Medulla oblongata (tissue), 1 donor: ENCODE measurements around the gene RBL2.
"Not testable (repeated sequence)": the region's sequence is repeated elsewhere in the genome, so short reads cannot be mapped to it uniquely, and the experiment has no call there.

Source experiments
- DNase-seq: peaks from one replicate; pipeline ENCODE4 v3.0.0-alpha.2; 2015; ENCODE audit errors: extremely low spot score

Gene RBL2, protein sequence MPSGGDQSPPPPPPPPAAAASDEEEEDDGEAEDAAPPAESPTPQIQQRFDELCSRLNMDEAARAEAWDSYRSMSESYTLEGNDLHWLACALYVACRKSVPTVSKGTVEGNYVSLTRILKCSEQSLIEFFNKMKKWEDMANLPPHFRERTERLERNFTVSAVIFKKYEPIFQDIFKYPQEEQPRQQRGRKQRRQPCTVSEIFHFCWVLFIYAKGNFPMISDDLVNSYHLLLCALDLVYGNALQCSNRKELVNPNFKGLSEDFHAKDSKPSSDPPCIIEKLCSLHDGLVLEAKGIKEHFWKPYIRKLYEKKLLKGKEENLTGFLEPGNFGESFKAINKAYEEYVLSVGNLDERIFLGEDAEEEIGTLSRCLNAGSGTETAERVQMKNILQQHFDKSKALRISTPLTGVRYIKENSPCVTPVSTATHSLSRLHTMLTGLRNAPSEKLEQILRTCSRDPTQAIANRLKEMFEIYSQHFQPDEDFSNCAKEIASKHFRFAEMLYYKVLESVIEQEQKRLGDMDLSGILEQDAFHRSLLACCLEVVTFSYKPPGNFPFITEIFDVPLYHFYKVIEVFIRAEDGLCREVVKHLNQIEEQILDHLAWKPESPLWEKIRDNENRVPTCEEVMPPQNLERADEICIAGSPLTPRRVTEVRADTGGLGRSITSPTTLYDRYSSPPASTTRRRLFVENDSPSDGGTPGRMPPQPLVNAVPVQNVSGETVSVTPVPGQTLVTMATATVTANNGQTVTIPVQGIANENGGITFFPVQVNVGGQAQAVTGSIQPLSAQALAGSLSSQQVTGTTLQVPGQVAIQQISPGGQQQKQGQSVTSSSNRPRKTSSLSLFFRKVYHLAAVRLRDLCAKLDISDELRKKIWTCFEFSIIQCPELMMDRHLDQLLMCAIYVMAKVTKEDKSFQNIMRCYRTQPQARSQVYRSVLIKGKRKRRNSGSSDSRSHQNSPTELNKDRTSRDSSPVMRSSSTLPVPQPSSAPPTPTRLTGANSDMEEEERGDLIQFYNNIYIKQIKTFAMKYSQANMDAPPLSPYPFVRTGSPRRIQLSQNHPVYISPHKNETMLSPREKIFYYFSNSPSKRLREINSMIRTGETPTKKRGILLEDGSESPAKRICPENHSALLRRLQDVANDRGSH

DNA sequence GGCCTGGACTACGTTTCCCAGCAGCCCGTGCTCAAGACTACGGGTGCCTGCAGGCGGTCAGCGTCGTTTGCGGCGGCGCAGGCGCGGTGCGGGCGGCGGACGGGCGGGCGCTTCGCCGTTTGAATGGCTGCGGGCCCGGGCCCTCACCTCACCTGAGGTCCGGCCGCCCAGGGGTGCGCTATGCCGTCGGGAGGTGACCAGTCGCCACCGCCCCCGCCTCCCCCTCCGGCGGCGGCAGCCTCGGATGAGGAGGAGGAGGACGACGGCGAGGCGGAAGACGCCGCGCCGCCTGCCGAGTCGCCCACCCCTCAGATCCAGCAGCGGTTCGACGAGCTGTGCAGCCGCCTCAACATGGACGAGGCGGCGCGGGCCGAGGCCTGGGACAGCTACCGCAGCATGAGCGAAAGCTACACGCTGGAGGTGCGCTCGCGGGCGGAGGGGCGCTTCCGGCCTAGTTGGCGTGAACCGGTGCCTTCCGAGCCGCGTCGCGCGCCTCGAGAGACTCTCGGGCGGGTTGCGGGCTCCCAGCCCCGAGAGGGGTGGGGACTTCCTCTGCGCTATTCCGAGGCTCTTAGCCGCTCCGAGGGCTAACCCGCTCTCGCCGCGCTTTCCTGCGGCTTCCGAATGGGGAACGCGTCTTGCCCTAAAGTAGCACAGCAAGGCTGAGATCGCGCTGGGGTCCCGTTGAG is at the start of gene RBL2:
RBL2 (plus strand) TSS at position 95 of the 689 bp plus-strand sequence; CDS start at position 181, 86 bp downstream.
- peak; percentile 81 for DNase-seq

DNA sequence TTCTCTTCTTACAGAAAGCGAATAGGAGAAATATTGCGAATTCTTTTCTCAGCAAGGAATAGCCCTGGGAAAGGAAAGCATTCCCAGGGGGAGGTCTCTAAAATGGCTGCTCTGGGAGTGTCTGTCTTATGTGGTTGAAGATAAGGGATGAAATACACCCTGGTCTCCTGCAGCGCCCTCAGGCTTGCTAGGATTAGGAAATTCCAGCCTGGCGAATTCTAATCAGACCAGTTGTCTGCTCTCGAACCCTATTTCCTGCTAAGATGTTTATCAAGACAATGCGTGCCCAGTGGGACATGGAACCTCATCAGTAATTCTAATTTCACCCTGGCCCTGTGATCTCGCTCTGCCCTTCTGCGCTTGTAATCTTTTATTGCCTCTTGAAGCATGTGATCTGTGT is 49.7 kb upstream of the RBL2 start:
- DNase-seq, result not testable (repeated sequence)

- no peak for DNase-seq
Measured at GRCh38 chr16:53404959-53405358, 29.3 kb upstream of the RBL2 start.

- no peak for DNase-seq
Measured at GRCh38 chr16:53412549-53412948, 21.7 kb upstream of the RBL2 start.

DNA sequence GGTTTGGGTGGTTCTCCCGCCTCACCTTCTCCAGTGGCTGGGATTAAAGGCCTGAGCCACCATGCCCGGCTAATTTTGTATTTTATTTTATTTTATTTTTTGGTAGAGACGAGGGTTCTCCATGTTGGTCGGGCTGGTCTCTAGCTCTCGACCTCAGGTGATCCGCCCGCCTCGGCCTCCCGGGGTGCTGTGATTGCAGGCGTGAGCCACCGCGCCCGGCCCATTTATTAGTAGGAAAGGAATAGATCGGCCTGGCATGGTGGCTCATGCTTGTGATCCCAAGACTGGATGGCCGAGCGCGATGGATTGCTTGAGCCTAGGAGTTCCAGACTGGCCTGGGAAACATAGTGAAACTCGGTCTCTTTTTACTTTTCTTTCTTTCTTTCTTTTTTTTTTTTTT is 20.4 kb upstream of the RBL2 start:
- no peak for DNase-seq

- DNase-seq, result no peak
Measured at GRCh38 chr16:53414381-53414780, 19.9 kb upstream of the RBL2 start.

DNA sequence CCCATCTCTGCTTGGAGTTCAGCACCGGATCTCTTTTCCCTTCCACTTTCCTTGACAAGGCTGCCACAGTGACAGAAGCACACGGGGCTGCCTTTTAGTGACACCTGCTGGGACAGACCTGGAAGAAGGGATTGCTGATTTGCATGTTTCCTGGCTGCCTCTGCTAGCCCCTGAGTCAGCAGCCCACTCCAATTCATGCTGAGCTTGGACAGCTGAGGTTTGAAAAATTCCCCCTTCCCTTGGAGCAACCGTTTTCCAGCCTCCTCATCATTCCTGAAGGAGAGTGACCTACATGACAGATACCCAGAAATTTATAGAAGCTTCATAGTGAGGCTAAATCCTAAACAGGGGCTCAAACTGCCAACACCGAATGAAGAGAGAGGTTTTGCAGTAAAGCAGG is 18.8 kb upstream of the RBL2 start:
- DNase-seq, result no peak

GRCh38 chr16:53417011-53417410 is 17.3 kb upstream of the RBL2 start:
- no peak for DNase-seq

GRCh38 chr16:53417976-53418375 is 16.3 kb upstream of the RBL2 start:
- no peak for DNase-seq

DNA sequence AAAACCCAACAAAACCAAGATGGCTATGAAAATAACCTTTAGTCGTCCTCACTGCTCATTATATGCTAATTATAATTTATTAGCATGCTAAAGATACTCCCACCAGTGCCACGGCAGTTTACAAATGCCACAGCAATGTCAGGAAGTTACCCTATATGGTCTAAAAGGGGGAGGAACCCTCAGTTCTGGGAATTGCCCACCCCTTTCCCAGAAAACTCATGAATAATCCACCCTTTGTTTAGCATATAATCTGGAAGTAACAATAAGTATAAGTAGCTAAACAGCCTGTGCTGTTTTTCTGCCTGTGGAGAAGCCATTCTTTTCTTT is 14.9 kb upstream of the RBL2 start:
- DNase-seq, result not testable (repeated sequence)

GRCh38 chr16:53421248-53421647 is 13.0 kb upstream of the RBL2 start:
- DNase-seq, result no peak

- DNase-seq, result not testable (repeated sequence)
Measured at GRCh38 chr16:53423968-53424367, 10.3 kb upstream of the RBL2 start.

DNA sequence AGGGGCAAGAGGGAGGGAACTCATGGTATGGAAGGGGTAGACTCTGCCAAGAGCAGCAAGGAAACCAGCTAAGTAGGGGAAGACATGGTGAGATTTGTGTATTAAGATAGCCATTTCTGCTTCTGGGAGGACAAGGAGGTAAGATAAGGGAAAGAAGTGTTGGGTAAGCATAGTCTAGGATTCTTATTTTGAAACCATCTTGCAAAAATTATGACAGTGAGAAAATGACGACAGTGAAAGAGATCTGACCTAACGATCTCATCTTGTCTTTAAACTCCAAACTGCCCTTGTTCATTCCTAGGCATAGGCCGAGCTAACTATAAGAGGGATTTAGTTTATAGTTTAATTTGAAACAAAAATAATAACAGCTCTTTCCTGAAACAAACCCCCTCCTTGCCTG is 5.6 kb upstream of the RBL2 start:
- no peak for DNase-seq

DNA sequence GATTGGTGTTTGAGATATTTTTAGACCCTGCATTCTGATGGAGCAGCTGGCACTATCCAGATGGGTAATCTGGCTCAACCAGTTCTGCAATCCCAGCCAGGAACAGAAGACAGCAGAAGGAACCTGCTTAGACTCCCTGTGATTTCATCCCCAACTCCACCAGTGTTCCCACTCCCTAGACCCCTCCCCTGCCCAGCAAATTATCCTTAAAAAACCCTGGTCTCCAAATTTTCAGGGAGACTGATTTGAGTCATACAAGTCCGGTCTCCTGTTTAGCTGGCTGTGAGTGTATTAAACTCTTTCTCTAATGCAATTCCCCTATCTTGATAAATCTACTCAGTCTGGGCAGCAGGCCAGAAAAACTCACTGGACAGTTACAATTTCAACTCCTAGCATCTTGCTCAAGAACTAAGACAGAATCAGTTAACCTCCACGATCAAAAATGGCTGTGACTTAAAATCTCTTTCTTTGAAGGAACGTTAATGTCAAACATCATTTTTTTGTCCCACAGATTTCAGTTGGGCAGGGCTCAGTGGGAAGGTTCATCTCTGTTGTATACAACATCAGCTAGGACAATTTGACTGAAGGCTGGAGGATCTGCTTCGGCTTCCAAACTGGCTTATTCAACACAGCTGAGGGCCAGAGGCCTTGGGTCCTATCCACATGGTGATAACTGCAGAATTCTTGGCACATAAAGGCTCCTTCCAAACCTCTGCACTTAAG is 4.9 kb upstream of the RBL2 start:
- no peak for DNase-seq

- no peak for DNase-seq
Measured at GRCh38 chr16:53430363-53430762, 3.9 kb upstream of the RBL2 start.

GRCh38 chr16:53433509-53433908 is 762 bp upstream of the RBL2 start:
- no peak for DNase-seq

DNA sequence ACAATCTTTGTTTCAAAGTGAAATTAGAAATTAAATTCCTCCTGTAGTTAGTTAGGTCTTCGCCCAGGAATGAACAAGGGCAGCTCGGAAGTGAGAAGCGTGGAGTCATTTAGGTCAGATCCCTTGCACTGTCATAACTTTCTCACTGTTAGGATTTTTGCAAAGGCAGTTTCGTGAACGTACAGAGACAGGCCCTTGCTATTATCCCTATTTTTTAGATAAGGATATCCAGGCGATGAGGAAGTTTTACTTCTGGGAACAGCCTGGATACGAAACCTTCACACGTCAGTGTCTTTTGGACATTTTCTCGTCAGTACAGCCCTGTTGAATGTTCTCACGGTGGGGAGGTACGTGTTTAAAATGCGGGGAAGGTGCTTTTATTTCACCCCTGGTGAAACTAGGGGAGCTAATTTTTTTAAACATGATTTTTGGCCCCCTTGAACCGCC is 318 bp upstream of the RBL2 start:
- no peak for DNase-seq

DNA sequence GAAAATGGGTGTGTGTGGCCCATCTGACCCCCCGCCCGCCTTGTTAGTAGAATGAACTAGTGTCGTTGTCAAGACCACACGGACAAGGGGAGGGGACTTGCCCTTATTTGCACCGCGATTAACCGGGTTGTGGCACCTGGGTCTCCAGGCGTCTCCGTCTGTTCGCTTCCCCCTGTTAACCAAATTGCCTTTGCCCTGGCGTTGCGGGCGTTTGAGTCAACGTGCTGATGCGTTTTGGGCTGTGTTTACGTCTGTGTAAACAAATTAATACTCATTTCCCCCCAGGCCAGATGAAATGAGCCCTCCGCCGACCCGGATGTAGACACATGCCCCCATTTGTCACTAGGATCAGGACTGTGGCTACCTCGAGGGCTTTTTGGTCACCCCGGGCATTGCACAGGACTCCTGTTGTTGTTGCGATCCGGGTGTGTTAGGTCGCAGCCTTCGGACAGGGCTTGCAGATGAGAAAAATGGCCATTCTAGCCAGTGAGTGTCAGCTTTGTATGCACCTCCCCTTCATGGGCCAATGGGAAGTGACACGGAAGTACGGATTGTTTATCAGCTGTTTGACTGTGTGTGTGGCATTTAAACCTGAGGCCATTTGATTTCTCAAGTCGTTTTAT is 906 bp downstream of the RBL2 start:
- DNase-seq, result peak; percentile 96

GRCh38 chr16:53440125-53440524 is 5.9 kb downstream of the RBL2 start:
- DNase-seq, result no peak

DNA sequence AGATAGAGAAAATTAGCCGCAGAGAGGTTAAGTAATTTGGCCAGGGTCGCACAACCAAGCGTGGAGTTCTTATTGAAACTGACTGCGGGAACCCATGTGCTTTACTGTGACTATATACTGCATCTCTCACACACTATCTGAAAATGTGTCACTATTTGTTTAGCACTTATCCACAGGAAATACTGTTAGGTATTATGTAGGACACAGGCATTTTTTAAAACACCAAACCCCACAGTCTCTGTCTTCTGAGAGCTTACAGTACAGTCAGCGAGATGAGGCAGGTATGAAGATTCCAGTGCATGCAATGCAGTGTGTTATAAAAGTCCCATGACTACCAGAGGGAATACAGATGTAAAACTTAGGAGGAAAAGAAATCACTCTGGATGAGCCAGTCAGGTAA is 11.3 kb downstream of the RBL2 start:
- no peak for DNase-seq

DNA sequence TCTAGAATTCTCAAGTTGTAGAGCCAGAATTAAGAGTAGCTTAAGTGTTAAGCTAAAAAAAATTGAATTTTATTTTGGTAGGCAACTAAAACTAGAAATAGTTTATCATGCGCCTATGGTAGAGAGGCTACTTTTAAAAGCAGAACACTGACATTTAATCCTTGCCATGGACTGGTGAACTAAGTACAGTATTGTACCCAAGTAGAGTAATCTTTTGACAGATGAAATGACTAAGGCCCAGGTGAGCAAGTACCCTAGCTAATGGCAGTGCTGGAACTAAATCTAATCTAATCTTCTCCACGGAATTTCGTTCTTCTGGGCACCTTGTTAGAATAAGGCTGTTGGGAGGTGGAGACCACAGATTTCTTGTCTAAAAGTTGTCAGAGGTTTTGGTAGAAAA is 11.8 kb downstream of the RBL2 start:
- no peak for DNase-seq
